WTC11 (cell line): ENCODE measurements around the gene CST6.

Experiments
- AFF4 ChIP-seq: sonication (generic); formaldehyde crosslinking; IDR thresholded peaks from 2 replicates; pipeline ENCODE4 v1.8.1; 2023; ENCODE audit warnings: mild to moderate bottlenecking, missing genetic modification reagents, borderline replicate concordance
- CTCF ChIP-seq: fragments of 200-600 bp; IDR thresholded peaks from 2 replicates; pipeline ENCODE4 v1.8.0; 2022; ENCODE audit warnings: antibody characterized with exemption
- ESRRA ChIP-seq: sonication (generic); formaldehyde crosslinking; IDR thresholded peaks from 2 replicates; pipeline ENCODE4 v1.8.1; 2022; ENCODE audit warnings: mild to moderate bottlenecking, missing genetic modification reagents, borderline replicate concordance
- GABPB1 ChIP-seq: sonication (generic); formaldehyde crosslinking; IDR thresholded peaks from 2 replicates; pipeline ENCODE4 v1.8.1; 2023; ENCODE audit warnings: mild to moderate bottlenecking, missing genetic modification reagents
- SP1 ChIP-seq: sonication (generic); formaldehyde crosslinking; conservative IDR thresholded peaks from 2 replicates; pipeline ENCODE4 v1.8.1; 2022; ENCODE audit warnings: missing genetic modification reagents
- USF1 ChIP-seq: sonication (generic); formaldehyde crosslinking; IDR thresholded peaks from 2 replicates; pipeline ENCODE4 v1.8.0; 2022; ENCODE audit warnings: mild to moderate bottlenecking, missing genetic modification reagents
- ZNF121 ChIP-seq: sonication (generic); formaldehyde crosslinking; IDR thresholded peaks from 2 replicates; pipeline ENCODE4 v1.8.0; 2023; ENCODE audit warnings: missing genetic modification reagents

- TF ChIP-seq CTCF (no peak), ESRRA (CRISPR knock-in tag) (no peak), USF1 (CRISPR knock-in tag) (no peak), ZNF121 (no peak), GABPB1 (no peak), SP1 (CRISPR knock-in tag) (no peak), AFF4 (no peak)
These were observed 28.8 kb upstream of the CST6 start for GRCh38 chr11:65982824-65983588.
